ENCODE measurements around the gene FOXD4L4. TPM values are rescaled to one million over a fixed set of nuclear protein-coding genes. Genes with fewer than 3 reads are reported as not detected.
"Not testable (repeated sequence)": the region's sequence is repeated elsewhere in the genome, so short reads cannot be mapped to it uniquely, and the experiment has no call there.

Gene FOXD4L4
- not detected for total RNA-seq

- H3K36me3 Mint-ChIP-seq (ENCODE audit: low read depth); intact Hi-C loops (cut with micrococcal nuclease); H3K4me1 Mint-ChIP-seq (ENCODE audit: low read depth); H3K27ac Mint-ChIP-seq; H3K4me3 Mint-ChIP-seq; CTCF ChIA-PET; DNase-seq; H3K9me3 Mint-ChIP-seq; H3K27me3 Mint-ChIP-seq (ENCODE audit: low read depth): not testable (repeated sequence)
Observed at GRCh38 chr9:65737096-65737564, at the start of gene FOXD4L4. Gene FOXD4L4, plus strand, starts transcription at chr9:65737146. Its CDS starts 0 bp downstream, at chr9:65737146.

DNA sequence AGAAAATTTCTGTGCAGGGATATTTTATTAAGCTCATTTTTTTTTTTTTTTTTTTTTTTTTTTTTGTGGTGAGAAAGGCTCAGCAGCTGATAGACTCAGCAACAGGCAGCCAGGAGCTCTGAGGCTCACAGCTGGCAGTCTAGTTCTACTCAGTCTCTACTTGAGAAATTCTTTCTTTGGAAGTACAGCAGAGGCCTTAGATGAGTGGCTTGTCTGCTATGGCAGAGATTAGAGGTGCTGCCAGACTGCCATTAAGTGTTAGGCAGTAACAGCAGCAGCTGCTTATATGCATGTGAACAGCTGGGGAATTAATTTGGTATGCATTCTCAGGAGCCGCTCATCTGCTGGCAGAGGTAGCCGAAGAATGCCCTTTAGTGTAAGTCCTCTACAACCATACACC, 33.4 kb upstream of the FOXD4L4 start:
- H3K9me3 Mint-ChIP-seq; H3K4me1 Mint-ChIP-seq (ENCODE audit: low read depth); H3K4me3 Mint-ChIP-seq; DNase-seq; H3K27ac Mint-ChIP-seq; CTCF ChIA-PET; intact Hi-C loops (cut with micrococcal nuclease); H3K36me3 Mint-ChIP-seq (ENCODE audit: low read depth); H3K27me3 Mint-ChIP-seq (ENCODE audit: low read depth): not testable (repeated sequence)

GRCh38 chr9:65714445-65714844, 22.5 kb upstream of the FOXD4L4 start:
- H3K36me3 Mint-ChIP-seq (ENCODE audit: low read depth); H3K4me1 Mint-ChIP-seq (ENCODE audit: low read depth); H3K27ac Mint-ChIP-seq; CTCF ChIA-PET; DNase-seq; intact Hi-C loops (cut with micrococcal nuclease); H3K4me3 Mint-ChIP-seq; H3K27me3 Mint-ChIP-seq (ENCODE audit: low read depth); H3K9me3 Mint-ChIP-seq: not testable (repeated sequence)

GRCh38 chr9:65738133-65738532, 1.2 kb downstream of the FOXD4L4 start:
- DNase-seq; H3K36me3 Mint-ChIP-seq (ENCODE audit: low read depth); intact Hi-C loops (cut with micrococcal nuclease); H3K27me3 Mint-ChIP-seq (ENCODE audit: low read depth); H3K27ac Mint-ChIP-seq; CTCF ChIA-PET; H3K4me3 Mint-ChIP-seq; H3K4me1 Mint-ChIP-seq (ENCODE audit: low read depth); H3K9me3 Mint-ChIP-seq: not testable (repeated sequence)

Other genes starting within 250 kb of the FOXD4L4 start
- 10 to 100 TPM; 30.5 to 33.9 TPM for gene ZNG1E, start 61.2 kb upstream of the FOXD4L4 start, total RNA-seq

Measured in activated naive CD4-positive, alpha-beta T cell treated with anti-CD3 and anti-CD28 coated beads for 36 hours (primary cell).